Peyer's patch (tissue), 4 donors: Measurements from ENCODE around the gene ABHD10. TPM values are rescaled to one million over a fixed set of nuclear protein-coding genes. Genes with fewer than 3 reads are reported as not detected.

Experiments
- DNase-seq, 3 donors: peaks; one replicate each; pipeline ENCODE4 v3.0.0-alpha.2; 2017 to 2019
- H3K27ac ChIP-seq, 4 donors: fragments of 200-600 bp; sonication (generic); one replicate each; pipeline ENCODE4 v1.5.1; 2016 to 2019
- H3K27me3 ChIP-seq, 2 donors: fragments of 200-600 bp; sonication (generic); one replicate each; pipeline ENCODE4 v1.5.1; 2019
- H3K36me3 ChIP-seq, 3 donors: fragments of 200-600 bp; sonication (generic); one replicate each; pipeline ENCODE4 v1.5.1; 2016 to 2019
- H3K4me1 ChIP-seq, 4 donors: fragments of 200-600 bp; sonication (generic); one replicate each; pipeline ENCODE4 v1.5.1; 2016 to 2019
- H3K4me3 ChIP-seq, 4 donors: fragments of 200-600 bp; sonication (generic); 1 replicate in 3 of 4; 2 replicates in 1 of 4; pipeline ENCODE4 v1.5.1; 2016 to 2019; ENCODE audit warnings: mild to moderate bottlenecking in 1 of 4
- H3K9me3 ChIP-seq, 4 donors: fragments of 200-600 bp; sonication (generic); one replicate each; pipeline ENCODE4 v1.5.1; 2016 to 2019; ENCODE audit warnings: mild to moderate bottlenecking in 1 of 4
- CTCF ChIP-seq, 6 experiments: fragments of 450-650 bp in 4 of 6; fragments of 200-600 bp in 2 of 6; sonication (generic) in 1 of 6; IDR thresholded peaks; one replicate each; pipeline ENCODE4 v1.5.1; 2017 to 2019; ENCODE audit warnings: antibody characterized with exemption in 6 of 6, mild to moderate bottlenecking in 3 of 6, moderate library complexity in 1 of 6
- POLR2A ChIP-seq, 2 donors: fragments of 450-650 bp; IDR thresholded peaks; one replicate each; pipeline ENCODE4 v1.5.1; 2017; ENCODE audit warnings: antibody characterized with exemption in 2 of 2, mild to moderate bottlenecking in 2 of 2, moderate library complexity in 2 of 2
- total RNA-seq, 4 donors: library from RNA; depleted of rRNA; stranded (reverse); fragments of >200 nt; gene quantifications; one replicate each; pipeline ENCODE4 v1.1.0, GENCODE V29; 2016

Gene ABHD10
- total RNA-seq, 4 donors from 2014 or later, result 7.4 to 20.9 (median 11.8) TPM

GRCh38 chr3:112020674-112021085 is 41.9 kb downstream of the ABHD10 start:
- Histone ChIP-seq H3K4me3 (no peak overlapping the region), H3K36me3 (no peaks in the 10 kb centered on the region), H3K4me1 (no peaks in the 10 kb centered on the region), H3K27ac (no peak overlapping the region), H3K27me3 (no peaks in the 10 kb centered on the region), H3K9me3 (no peaks in the 10 kb centered on the region)
- TF ChIP-seq POLR2A (IDR thresholded peaks at IDR 0.05) (no peak), CTCF (IDR thresholded peaks at IDR 0.05) (no peak)
- DNase-seq, result no peak

- Histone ChIP-seq H3K36me3 (no peaks in the 10 kb centered on the region), H3K27ac (no peak overlapping the region), H3K4me3 (no peak overlapping the region), H3K27me3 (no peaks in the 10 kb centered on the region), H3K4me1 (no peaks in the 10 kb centered on the region), H3K9me3 (no peaks in the 10 kb centered on the region)
- TF ChIP-seq POLR2A (IDR thresholded peaks at IDR 0.05) (no peak), CTCF (IDR thresholded peaks at IDR 0.05) (no peak)
- DNase-seq, result no peak
These were observed 48.3 kb downstream of the ABHD10 start for GRCh38 chr3:112027142-112027541.

DNA sequence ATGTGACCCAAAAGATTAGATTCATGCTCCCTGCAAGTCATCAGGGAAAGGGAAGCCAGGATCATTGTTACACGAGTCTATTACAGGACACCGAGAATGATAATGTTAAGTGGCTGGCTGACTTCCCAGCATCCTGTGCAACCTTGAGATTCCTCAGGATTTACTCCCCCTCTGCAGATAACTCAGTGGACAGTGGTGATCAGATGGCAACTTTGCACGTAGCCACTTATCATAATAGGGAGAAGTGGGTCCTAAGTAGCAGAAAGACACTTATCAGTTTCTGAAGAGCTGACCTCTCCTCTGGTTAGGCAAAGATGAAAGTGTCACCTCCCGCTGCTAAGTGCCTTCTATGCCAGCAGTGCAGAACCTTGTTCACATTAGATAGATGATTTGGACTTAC is 49.0 kb downstream of the ABHD10 start:
- H3K4me3 ChIP-seq, result no peak overlapping the region
- no peaks in the 10 kb centered on the region for H3K36me3 ChIP-seq
- TF ChIP-seq POLR2A (IDR thresholded peaks at IDR 0.05), result no peak
- TF ChIP-seq CTCF (IDR thresholded peaks at IDR 0.05), result no peak

GRCh38 chr3:112030901-112031300 is 52.1 kb downstream of the ABHD10 start:
- TF ChIP-seq CTCF (IDR thresholded peaks at IDR 0.05) (no peak), POLR2A (IDR thresholded peaks at IDR 0.05) (no peak)
- no peaks in the 10 kb centered on the region for H3K9me3 ChIP-seq
- no peaks in the 10 kb centered on the region for H3K27me3 ChIP-seq
- H3K4me3 ChIP-seq, result no peak overlapping the region
- no peaks in the 10 kb centered on the region for H3K36me3 ChIP-seq
- no peaks in the 10 kb centered on the region for H3K4me1 ChIP-seq
- no peak overlapping the region for H3K27ac ChIP-seq
- no peak for DNase-seq

More for the DNA sequence above, 49.0 kb downstream of the ABHD10 start:
- no peak for DNase-seq
- Histone ChIP-seq H3K9me3 (no peaks in the 10 kb centered on the region), H3K27me3 (no peaks in the 10 kb centered on the region), H3K4me1 (no peaks in the 10 kb centered on the region), H3K27ac (no peak overlapping the region)

DNA sequence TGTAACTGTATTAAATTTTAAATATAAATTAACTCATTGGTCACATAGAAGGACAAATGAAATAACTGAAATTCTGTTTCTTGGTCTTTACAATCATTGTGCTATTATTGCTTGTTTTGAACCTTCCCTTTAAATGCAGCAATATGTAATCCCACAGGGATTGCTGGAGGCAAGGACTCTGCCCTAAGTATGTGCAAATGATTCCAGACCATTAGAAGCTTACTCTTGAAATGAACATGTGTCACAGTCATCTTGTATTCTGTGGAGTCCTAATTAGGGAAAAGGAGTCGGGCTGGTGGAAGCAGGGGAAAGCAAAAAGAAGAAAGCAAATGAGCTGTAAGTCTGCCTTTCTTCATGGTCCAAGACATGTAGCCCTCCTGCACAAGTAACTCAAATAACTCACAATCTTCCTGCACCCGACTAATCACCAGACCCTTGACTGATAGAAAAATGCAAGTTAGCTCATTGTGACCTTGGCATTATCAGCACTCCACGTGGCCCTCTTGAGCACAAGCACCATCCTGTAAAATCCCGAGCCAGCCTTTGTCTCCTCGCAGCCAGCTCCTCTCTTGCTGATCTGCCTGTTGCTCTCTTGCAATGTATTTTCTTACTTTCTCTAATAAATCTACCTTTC is 53.4 kb downstream of the ABHD10 start:
- no peaks in the 10 kb centered on the region for H3K4me1 ChIP-seq
- H3K9me3 ChIP-seq, result no peaks in the 10 kb centered on the region
- H3K27me3 ChIP-seq, result no peaks in the 10 kb centered on the region
- H3K4me3 ChIP-seq, result no peak overlapping the region
- TF ChIP-seq POLR2A (IDR thresholded peaks at IDR 0.05) (no peak), CTCF (IDR thresholded peaks at IDR 0.05) (no peak)
- H3K27ac ChIP-seq, result no peak overlapping the region
- no peaks in the 10 kb centered on the region for H3K36me3 ChIP-seq
- no peak for DNase-seq

DNA sequence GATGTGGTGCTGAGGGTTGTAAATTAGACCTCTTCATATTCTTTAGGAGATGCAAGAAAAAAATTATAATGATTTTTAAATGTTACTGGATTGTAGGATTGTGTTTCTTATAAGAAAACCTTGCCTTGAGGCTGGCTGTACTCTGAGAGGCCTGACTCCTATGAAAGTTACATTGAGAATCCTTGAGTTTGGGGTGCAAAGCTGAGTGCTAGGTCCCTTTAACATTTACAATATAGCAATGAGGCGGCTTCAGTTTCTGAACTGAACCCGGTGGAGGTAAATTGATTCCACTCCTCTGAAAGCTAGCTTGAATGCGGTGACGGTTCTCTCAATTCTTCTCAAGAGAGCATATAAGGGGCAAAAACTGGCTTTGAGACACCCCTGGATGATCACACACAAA is 55.6 kb downstream of the ABHD10 start, which contains the start of gene TMPRSS7:
TSS of gene TMPRSS7 (plus strand) at position 301 of the 400 bp plus-strand sequence. CDS start 110 bp downstream, outside the sequence.
- no peak for TF ChIP-seq POLR2A (IDR thresholded peaks at IDR 0.05)
- TF ChIP-seq CTCF (IDR thresholded peaks at IDR 0.05), result no peak
- DNase-seq, result no peak
- Histone ChIP-seq H3K4me3 (no peak within 1 kb of the TSS), H3K27me3 (no peaks in the 10 kb centered on the region), H3K4me1 (no peaks in the 10 kb centered on the region), H3K27ac (no peak within 1 kb of the TSS), H3K9me3 (no peaks in the 10 kb centered on the region), H3K36me3 (no peaks in the 10 kb centered on the region)
